Thoracic aorta (tissue), 2 donors: ENCODE results near the gene TBX15. TPM values are rescaled to one million over a fixed set of nuclear protein-coding genes. Genes with fewer than 3 reads are reported as not detected.

Experiments
- ATAC-seq: fragments of 150-250 bp; one replicate; pipeline ENCODE4 v1.8.0; 2017; ENCODE audit warnings: low read depth; ENCODE audit not compliant: insufficient number of reproducible peaks, low FRiP score
- DNase-seq: peaks from one replicate; pipeline ENCODE4 v3.0.0-alpha.2; 2020; ENCODE audit warnings: low spot score
- H3K27ac ChIP-seq, 2 donors: fragments of 200-600 bp; sonication (generic); 1 replicate in 1 of 2; 2 replicates in 1 of 2; pipeline ENCODE4 v1.5.1; 2016; ENCODE audit warnings: mild to moderate bottlenecking in 2 of 2, moderate library complexity in 2 of 2
- H3K27me3 ChIP-seq: fragments of 200-600 bp; sonication (generic); replicated peaks from 2 replicates; pipeline ENCODE4 v1.6.0; 2016; ENCODE audit warnings: mild to moderate bottlenecking; ENCODE audit not compliant: insufficient read depth
- H3K36me3 ChIP-seq: fragments of 200-600 bp; sonication (generic); one replicate; pipeline ENCODE4 v1.5.1; 2016
- H3K4me1 ChIP-seq, 2 donors: fragments of 200-600 bp; sonication (generic); 1 replicate in 1 of 2; 2 replicates in 1 of 2; pipeline versions ENCODE4 v1.5.1 to v1.6.0; 2016; ENCODE audit warnings: low read depth in 2 of 2, mild to moderate bottlenecking in 1 of 2; ENCODE audit not compliant: control insufficient read depth in 1 of 2
- H3K4me3 ChIP-seq: fragments of 200-600 bp; sonication (generic); 2 replicates; pipeline ENCODE4 v1.5.1; 2016; ENCODE audit warnings: mild to moderate bottlenecking
- H3K9me3 ChIP-seq: fragments of 200-600 bp; sonication (generic); 2 replicates; pipeline ENCODE4 v1.5.1; 2016
- total RNA-seq, 2 donors: library from RNA; depleted of rRNA; stranded (reverse); fragments of >200 nt; gene quantifications; one replicate each; pipeline versions ENCODE4 v1.1.0 to v1.2.3, GENCODE V29; 2016
- TF ChIP-seq, protein P1 (sequence below): fragments of 200-600 bp; sonication (generic); IDR thresholded peaks from one replicate; pipeline ENCODE4 v1.5.1; 2019; ENCODE audit warnings: antibody characterized with exemption

The TBX15 gene
- total RNA-seq, 2 donors from 2014 or later, result 1.5 to 6.8 TPM

DNA sequence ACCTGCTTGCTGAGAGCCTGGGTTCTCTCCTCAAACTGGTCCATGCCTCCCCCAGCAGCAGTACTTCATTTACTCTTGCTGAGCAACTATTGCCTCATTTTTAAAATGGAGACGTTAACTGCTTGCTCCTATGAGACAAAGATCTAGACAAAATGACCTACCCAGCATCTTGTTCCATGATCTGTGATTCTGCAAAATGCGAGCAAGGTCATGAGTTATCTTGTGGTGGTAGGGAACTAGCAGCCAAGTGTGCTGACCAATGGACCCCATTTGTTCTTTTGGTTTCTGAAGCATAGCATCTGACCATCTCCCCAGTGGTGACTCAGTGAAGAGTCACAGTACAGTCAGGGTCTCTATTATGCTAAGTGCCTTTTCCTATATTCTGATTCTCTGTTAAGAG is 40.4 kb downstream of the TBX15 start:
- TF ChIP-seq, protein P1, sequence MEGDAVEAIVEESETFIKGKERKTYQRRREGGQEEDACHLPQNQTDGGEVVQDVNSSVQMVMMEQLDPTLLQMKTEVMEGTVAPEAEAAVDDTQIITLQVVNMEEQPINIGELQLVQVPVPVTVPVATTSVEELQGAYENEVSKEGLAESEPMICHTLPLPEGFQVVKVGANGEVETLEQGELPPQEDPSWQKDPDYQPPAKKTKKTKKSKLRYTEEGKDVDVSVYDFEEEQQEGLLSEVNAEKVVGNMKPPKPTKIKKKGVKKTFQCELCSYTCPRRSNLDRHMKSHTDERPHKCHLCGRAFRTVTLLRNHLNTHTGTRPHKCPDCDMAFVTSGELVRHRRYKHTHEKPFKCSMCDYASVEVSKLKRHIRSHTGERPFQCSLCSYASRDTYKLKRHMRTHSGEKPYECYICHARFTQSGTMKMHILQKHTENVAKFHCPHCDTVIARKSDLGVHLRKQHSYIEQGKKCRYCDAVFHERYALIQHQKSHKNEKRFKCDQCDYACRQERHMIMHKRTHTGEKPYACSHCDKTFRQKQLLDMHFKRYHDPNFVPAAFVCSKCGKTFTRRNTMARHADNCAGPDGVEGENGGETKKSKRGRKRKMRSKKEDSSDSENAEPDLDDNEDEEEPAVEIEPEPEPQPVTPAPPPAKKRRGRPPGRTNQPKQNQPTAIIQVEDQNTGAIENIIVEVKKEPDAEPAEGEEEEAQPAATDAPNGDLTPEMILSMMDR, result no peak
- H3K4me3 ChIP-seq, result no peak overlapping the region
- no peak for ATAC-seq
- H3K27me3 ChIP-seq, result no peaks in the 10 kb centered on the region
- no peak for DNase-seq
- no peaks in the 10 kb centered on the region for H3K36me3 ChIP-seq
- H3K9me3 ChIP-seq, result no peaks in the 10 kb centered on the region
- H3K27ac ChIP-seq, result no peak overlapping the region
- H3K4me1 ChIP-seq, result no peaks in the 10 kb centered on the region

DNA sequence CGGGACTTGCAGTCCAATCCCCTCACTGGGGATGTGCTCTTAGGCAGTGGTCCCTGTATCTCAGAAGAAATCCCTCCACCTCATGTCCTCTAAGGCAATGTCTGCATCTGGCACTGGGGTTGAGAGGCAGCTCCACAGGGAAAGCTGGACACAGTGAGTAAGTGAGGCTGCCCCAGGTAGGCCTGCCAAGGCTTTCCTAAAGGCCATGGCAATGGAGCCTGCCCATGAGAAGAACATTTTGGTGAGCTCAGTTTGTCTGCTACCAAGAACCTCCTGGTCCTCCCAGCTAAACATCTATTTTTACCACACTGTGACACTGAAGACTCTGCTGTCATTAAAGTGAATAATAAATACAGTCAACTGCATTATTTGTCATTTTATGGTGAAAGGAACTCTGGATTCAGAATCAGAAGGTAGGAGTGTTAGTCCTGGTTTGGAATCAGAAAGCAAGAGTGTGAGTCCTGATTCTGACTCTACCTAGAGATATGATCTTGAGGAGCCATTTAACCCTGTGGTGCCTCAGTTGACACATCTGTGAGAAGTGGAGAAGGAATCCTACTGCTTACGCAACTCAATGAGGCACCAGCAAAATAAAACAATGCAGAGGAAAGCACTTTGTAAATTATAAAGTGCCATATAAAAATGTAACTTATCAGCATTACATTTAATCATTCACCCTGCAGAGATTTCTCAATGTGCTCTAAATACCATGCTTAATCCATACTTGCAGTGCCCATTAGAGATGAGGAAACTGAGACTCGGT is 41.0 kb downstream of the TBX15 start:
- Histone ChIP-seq H3K27ac (no peak overlapping the region), H3K9me3 (no peaks in the 10 kb centered on the region), H3K4me1 (no peaks in the 10 kb centered on the region), H3K36me3 (no peaks in the 10 kb centered on the region), H3K27me3 (no peaks in the 10 kb centered on the region), H3K4me3 (no peak overlapping the region)
- ATAC-seq (no peak), DNase-seq (no peak)
- TF ChIP-seq, protein P1, result no peak

DNA sequence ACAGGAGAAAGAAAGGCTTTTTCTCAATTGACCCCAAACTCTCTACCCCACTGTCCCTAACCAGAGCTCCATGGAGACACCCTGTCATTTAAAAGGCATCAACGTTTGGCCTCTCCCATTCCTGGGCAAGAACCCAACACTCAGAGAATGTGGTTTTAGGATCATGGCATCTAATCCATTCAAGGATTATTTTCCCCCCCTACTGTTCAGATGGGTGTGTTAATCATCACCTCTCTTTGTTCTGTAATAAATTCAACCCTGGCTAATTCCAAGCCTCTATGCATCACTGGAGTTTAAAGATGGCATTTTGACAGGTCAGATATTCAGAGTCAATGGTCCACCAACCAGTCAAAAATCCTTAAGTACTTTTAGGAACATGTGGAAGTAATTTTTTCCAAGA is 42.7 kb downstream of the TBX15 start:
- Histone ChIP-seq H3K27me3 (no peaks in the 10 kb centered on the region), H3K4me1 (no peaks in the 10 kb centered on the region), H3K27ac (no peak overlapping the region), H3K4me3 (no peak overlapping the region), H3K9me3 (no peaks in the 10 kb centered on the region), H3K36me3 (no peaks in the 10 kb centered on the region)
- DNase-seq (no peak), ATAC-seq (no peak)
- TF ChIP-seq, protein P1, result no peak

DNA sequence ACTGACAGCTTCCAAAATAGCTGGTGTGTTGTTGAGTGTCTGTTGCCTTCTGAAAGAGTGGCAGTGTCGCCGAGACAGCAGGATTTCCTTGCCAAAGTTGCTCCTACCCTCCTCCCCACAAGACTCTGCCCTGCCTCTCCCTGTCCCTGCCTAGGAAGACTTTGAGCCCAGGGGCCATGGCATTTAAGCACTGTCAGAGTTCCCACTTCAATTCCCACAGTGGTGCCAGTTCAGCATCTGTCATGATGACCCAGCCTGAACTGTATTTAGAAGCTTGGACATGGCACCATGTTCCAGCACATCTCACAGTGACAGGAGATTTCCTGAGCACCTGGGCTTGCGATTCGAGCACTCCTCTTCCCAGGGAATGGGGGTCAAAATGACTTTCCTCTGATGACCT is 43.6 kb downstream of the TBX15 start:
- DNase-seq (no peak), ATAC-seq (no peak)
- no peak overlapping the region for H3K27ac ChIP-seq
- H3K36me3 ChIP-seq, result no peaks in the 10 kb centered on the region
- TF ChIP-seq, protein P1, result no peak
- H3K4me1 ChIP-seq, result no peaks in the 10 kb centered on the region
- H3K9me3 ChIP-seq, result no peaks in the 10 kb centered on the region
- H3K27me3 ChIP-seq, result no peaks in the 10 kb centered on the region
- H3K4me3 ChIP-seq, result no peak overlapping the region

DNA sequence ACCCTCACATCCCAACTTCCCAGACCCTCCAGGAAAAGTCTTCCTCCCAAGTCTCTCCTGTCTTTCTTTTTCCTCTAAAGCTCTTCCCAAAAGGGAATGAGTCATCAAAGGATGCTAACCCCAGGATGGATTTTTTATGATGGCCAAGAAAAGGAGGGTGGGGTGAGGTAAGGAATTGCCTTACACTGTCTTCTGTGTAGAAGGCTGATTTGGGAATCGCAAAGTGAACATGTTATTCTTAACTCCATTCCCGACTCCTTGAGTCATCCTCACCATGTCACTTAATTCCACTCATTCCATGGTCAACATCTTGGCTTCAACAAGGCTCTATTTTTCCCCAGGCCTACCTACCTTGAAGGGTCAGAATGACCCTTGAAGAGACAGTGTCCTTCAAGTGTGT is 44.0 kb downstream of the TBX15 start:
- DNase-seq (no peak), ATAC-seq (no peak)
- Histone ChIP-seq H3K27me3 (no peaks in the 10 kb centered on the region), H3K27ac (no peak overlapping the region), H3K4me3 (no peak overlapping the region), H3K36me3 (no peaks in the 10 kb centered on the region), H3K9me3 (no peaks in the 10 kb centered on the region), H3K4me1 (no peaks in the 10 kb centered on the region)
- TF ChIP-seq, protein P1, result no peak
